NT2/D1 (cell line): ENCODE results near the gene LHFPL3.

Source experiments
- DNase-seq: peaks from one replicate; pipeline ENCODE4 v3.0.0-alpha.2; 2011; ENCODE audit warnings: low read depth, low spot score
- H3K27me3 ChIP-seq: 2 replicates; pipeline ENCODE4 v1.6.0; 2011; ENCODE audit warnings: mild to moderate bottlenecking; ENCODE audit not compliant: insufficient read length, insufficient read depth
- H3K36me3 ChIP-seq: 2 replicates; pipeline ENCODE4 v1.6.1; 2011; ENCODE audit warnings: mild to moderate bottlenecking, low read length, mixed read lengths; ENCODE audit not compliant: insufficient read depth, insufficient read length
- H3K4me1 ChIP-seq: 2 replicates; pipeline ENCODE4 v1.5.1; 2011; ENCODE audit not compliant: insufficient read depth, insufficient read length
- H3K4me3 ChIP-seq: 2 replicates; pipeline ENCODE4 v1.5.1; 2011; ENCODE audit warnings: low read depth; ENCODE audit not compliant: insufficient read length
- H3K9ac ChIP-seq: 2 replicates; pipeline ENCODE4 v1.6.0; 2011; ENCODE audit warnings: low read depth; ENCODE audit not compliant: insufficient read length
- H3K9me3 ChIP-seq: 2 replicates; pipeline ENCODE4 v1.5.1; 2011; ENCODE audit warnings: mild to moderate bottlenecking, low read length; ENCODE audit not compliant: insufficient read depth
- SUZ12 ChIP-seq: IDR thresholded peaks from 2 replicates; pipeline ENCODE4 v1.6.1; 2011; ENCODE audit not compliant: insufficient read length, insufficient read depth; ENCODE audit errors: extremely low read depth
- YY1 ChIP-seq: IDR thresholded peaks from 2 replicates; pipeline ENCODE4 v1.6.1; 2011; ENCODE audit not compliant: insufficient read length, insufficient read depth
- ZNF274 ChIP-seq: IDR thresholded peaks from 2 replicates; pipeline ENCODE4 v1.6.1; 2011; ENCODE audit warnings: mild to moderate bottlenecking, low read depth, low read length

Gene LHFPL3

DNA sequence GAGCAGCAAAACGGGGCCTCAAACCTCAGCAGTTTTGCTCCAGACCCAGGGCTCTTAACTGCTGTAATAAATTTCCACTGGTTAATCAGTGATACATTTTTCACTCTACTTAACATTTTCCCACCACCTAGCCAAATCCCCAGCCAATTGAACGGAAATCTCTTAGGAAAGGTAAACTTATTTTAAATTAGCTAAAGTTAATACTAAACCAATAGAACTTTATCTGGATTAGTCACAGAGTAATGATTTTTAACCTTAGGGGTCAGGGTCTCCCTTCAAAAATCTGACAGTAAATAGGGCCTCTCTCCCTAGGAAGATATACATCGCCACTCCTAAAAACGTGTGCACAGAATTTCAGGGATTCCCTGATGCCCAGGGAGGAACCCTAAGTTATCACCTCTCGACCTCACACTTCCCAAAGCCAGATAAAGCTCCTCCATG is 598.2 kb downstream of the LHFPL3 start:
- H3K9me3 ChIP-seq: no peaks in the 10 kb centered on the region
- no peak for DNase-seq

DNA sequence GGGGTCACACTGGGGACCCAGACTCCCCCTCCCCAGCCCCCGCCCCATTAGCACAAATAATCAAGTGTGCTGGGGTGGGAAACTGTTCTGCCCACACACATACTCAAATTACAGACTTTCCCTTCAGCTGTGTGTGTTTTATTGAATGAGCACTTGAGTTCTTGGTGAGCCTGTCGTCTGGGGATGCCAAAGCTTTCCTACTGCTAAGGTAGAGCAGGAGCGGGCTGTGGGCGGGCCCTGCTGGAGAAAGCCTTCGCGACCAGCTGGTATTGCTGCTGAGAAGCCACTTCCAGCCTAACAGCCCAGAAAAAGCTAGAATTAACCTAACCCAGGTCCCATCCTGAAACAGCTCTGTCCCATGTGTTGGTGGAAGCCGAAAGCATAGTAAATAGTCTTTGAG is 598.7 kb downstream of the LHFPL3 start:
- Histone ChIP-seq H3K4me1 (peaks cover 4% of the 10 kb centered on the region), H3K9me3 (no peaks in the 10 kb centered on the region), H3K36me3 (no peaks in the 10 kb centered on the region), H3K27me3 (no peaks in the 10 kb centered on the region), H3K4me3 (no peak overlapping the region), H3K9ac (no peak overlapping the region)
- no peak for DNase-seq
- TF ChIP-seq YY1 (no peak), ZNF274 (no peak), SUZ12 (no peak)

More for the DNA sequence above, 598.2 kb downstream of the LHFPL3 start:
- TF ChIP-seq ZNF274 (no peak), SUZ12 (no peak), YY1 (no peak)
- Histone ChIP-seq H3K36me3 (no peaks in the 10 kb centered on the region), H3K4me1 (peaks cover 4% of the 10 kb centered on the region), H3K4me3 (no peak overlapping the region), H3K9ac (no peak overlapping the region), H3K27me3 (no peaks in the 10 kb centered on the region)

DNA sequence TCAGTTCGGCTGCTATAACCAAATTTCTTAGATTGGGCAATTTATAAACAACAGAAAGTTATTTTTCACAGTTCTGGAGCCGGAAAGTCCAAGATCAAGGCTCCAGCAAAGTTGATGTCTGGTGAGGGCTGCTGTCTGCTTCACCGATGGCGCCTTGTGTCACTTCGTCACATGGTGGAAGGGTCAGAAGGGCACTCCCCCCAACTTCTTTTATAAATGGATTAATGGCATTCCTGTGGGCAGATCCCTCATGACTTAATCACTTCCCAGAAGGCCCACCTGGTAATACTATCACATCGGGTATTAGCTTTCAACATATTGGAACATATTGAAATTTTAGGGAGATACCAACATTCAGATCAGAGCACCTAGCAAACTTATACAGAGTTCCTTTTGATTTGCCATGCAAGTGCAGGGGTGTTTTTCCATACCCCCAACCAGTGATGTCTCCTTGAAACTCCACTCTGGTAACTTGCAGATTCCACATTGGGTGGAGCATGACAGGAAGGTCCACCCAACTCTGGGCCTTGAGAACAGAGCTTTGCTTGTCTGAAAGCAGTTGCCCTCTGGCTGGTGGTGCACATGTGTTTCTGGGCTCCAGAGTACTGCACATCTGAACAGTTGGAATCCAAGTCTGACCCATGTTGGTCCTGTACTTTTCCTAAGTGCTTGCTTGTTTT is 600.5 kb downstream of the LHFPL3 start:
- no peak for DNase-seq
- Histone ChIP-seq H3K9ac (no peak overlapping the region), H3K36me3 (no peaks in the 10 kb centered on the region), H3K27me3 (no peaks in the 10 kb centered on the region), H3K9me3 (no peaks in the 10 kb centered on the region), H3K4me1 (peaks cover 12% of the 10 kb centered on the region), H3K4me3 (no peak overlapping the region)
- TF ChIP-seq YY1: no peak
- no peak for TF ChIP-seq SUZ12
- TF ChIP-seq ZNF274: no peak

DNA sequence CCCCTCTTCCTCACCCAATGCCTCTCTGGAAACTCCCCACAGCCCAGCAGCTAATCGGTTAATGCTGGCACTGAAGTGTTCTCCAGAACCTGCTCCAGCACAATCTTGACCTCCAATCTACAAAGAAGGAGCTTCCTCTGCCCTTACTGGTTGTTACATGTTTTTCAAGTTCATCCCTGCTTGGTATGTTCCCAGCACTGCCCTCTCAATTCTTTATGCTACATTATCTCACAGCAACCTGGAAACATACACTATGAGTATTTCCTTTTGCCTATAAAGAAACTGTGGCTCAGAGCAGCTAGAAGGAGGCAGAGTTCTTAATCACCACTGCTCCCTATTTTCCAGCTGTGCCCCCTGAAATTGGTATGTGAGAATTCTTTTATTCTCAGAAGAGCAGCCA is 601.5 kb downstream of the LHFPL3 start:
- no peak for DNase-seq
- Histone ChIP-seq H3K36me3 (no peaks in the 10 kb centered on the region), H3K9ac (no peak overlapping the region), H3K9me3 (no peaks in the 10 kb centered on the region), H3K27me3 (no peaks in the 10 kb centered on the region), H3K4me1 (peaks cover 12% of the 10 kb centered on the region), H3K4me3 (no peak overlapping the region)
- TF ChIP-seq YY1 (no peak), ZNF274 (no peak), SUZ12 (no peak)

- DNase-seq: peak; percentile 63
- H3K27me3 ChIP-seq: no peaks in the 10 kb centered on the region
- no peak overlapping the region for H3K9ac ChIP-seq
- TF ChIP-seq YY1: no peak
- TF ChIP-seq SUZ12: no peak
- TF ChIP-seq ZNF274: no peak
- peaks cover 12% of the 10 kb centered on the region for H3K4me1 ChIP-seq
- no peak overlapping the region for H3K4me3 ChIP-seq
- no peaks in the 10 kb centered on the region for H3K9me3 ChIP-seq
- no peaks in the 10 kb centered on the region for H3K36me3 ChIP-seq
These were observed 602.9 kb downstream of the LHFPL3 start for GRCh38 chr7:104931181-104931781.

DNA sequence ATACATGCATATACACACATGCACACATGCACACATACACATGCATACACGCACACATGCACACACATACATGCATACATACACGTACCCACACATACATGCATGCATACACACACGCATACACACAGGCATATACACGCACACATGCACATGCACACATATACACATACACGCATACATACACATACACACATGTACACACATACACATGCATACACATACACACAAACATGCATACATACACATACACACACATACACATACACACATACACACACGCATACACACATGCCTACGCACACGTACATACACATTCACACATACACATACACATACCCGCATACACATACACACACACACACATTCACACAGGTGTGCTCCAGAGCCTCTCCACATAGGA is 604.6 kb downstream of the LHFPL3 start:
- TF ChIP-seq YY1 (no peak), SUZ12 (no peak), ZNF274 (no peak)
- Histone ChIP-seq H3K36me3 (no peaks in the 10 kb centered on the region), H3K4me3 (no peak overlapping the region), H3K4me1 (peaks cover 12% of the 10 kb centered on the region), H3K27me3 (no peaks in the 10 kb centered on the region), H3K9me3 (no peaks in the 10 kb centered on the region), H3K9ac (no peak overlapping the region)
- no peak for DNase-seq

- no peak for DNase-seq
- Histone ChIP-seq H3K9me3 (no peaks in the 10 kb centered on the region), H3K4me3 (no peak overlapping the region), H3K36me3 (no peaks in the 10 kb centered on the region), H3K9ac (no peak overlapping the region), H3K27me3 (no peaks in the 10 kb centered on the region), H3K4me1 (peaks cover 12% of the 10 kb centered on the region)
- no peak for TF ChIP-seq SUZ12
These were observed 605.2 kb downstream of the LHFPL3 start for GRCh38 chr7:104933521-104933988.
